Ammon's horn (tissue), 1 donor: Measurements from ENCODE around the gene RABL3.
"Not testable (repeated sequence)": the region's sequence is repeated elsewhere in the genome, so short reads cannot be mapped to it uniquely, and the experiment has no call there.

ENCODE experiments used
- DNase-seq: peaks from one replicate; pipeline ENCODE4 v3.0.0-alpha.2; 2016; ENCODE audit warnings: low spot score

RABL3 gene

GRCh38 chr3:120743556-120744195 lies 1.4 kb upstream of the RABL3 start:
- no peak for DNase-seq

- DNase-seq = peak; percentile 34
Observed at GRCh38 chr3:120742849-120743365, 591 bp upstream of the RABL3 start.

- DNase-seq = no peak
Observed at GRCh38 chr3:120741837-120742197, 499 bp downstream of the RABL3 start.

- DNase-seq = no peak
Observed at GRCh38 chr3:120741320-120741719, 996 bp downstream of the RABL3 start.

- DNase-seq = not testable (repeated sequence)
Observed at GRCh38 chr3:120738006-120738405, 4.3 kb downstream of the RABL3 start.

GRCh38 chr3:120730576-120731542 lies 11.5 kb downstream of the RABL3 start:
- no peak for DNase-seq

GRCh38 chr3:120726791-120727190 lies 15.5 kb downstream of the RABL3 start:
- no peak for DNase-seq

- DNase-seq = not testable (repeated sequence)
Observed at GRCh38 chr3:120719167-120719834, 23.0 kb downstream of the RABL3 start.

GRCh38 chr3:120713262-120713661 lies 29.1 kb downstream of the RABL3 start:
- no peak for DNase-seq

- no peak for DNase-seq
Observed at GRCh38 chr3:120710369-120710768, 31.9 kb downstream of the RABL3 start.

- no peak for DNase-seq
Observed at GRCh38 chr3:120708408-120708807, 33.9 kb downstream of the RABL3 start.

- no peak for DNase-seq
Observed at GRCh38 chr3:120706950-120707349, 35.4 kb downstream of the RABL3 start.

GRCh38 chr3:120705884-120706582 lies 36.3 kb downstream of the RABL3 start:
- DNase-seq = no peak

- no peak for DNase-seq
Observed at GRCh38 chr3:120699333-120699732, 43.0 kb downstream of the RABL3 start.

GRCh38 chr3:120693439-120694171 lies 48.7 kb downstream of the RABL3 start:
- peak; percentile 19 for DNase-seq

- no peak for DNase-seq
Observed at GRCh38 chr3:120689395-120689794, 52.9 kb downstream of the RABL3 start.

- DNase-seq = peak; percentile 27
Observed at GRCh38 chr3:120688121-120688520, 54.2 kb downstream of the RABL3 start.

GRCh38 chr3:120685411-120685810 lies 56.9 kb downstream of the RABL3 start:
- no peak for DNase-seq

- no peak for DNase-seq
Observed at GRCh38 chr3:120684896-120685295, 57.4 kb downstream of the RABL3 start.

GRCh38 chr3:120683671-120684301 lies 58.5 kb downstream of the RABL3 start:
- no peak for DNase-seq

- no peak for DNase-seq
Observed at GRCh38 chr3:120683213-120683612, 59.1 kb downstream of the RABL3 start.
